Colonic mucosa (tissue), 4 donors: ENCODE data around the gene TAC3. TPM values are rescaled to one million over a fixed set of nuclear protein-coding genes. Genes with fewer than 3 reads are reported as not detected.
"Not testable (repeated sequence)": the region's sequence is repeated elsewhere in the genome, so short reads cannot be mapped to it uniquely, and the experiment has no call there.

Experiments
- DNase-seq: peaks from one replicate; pipeline ENCODE4 v3.0.0-alpha.2; 2020
- H3K27ac ChIP-seq: fragments of 200-600 bp; one replicate; pipeline ENCODE4 v1.8.0; 2021
- H3K27me3 ChIP-seq: fragments of 200-600 bp; one replicate; pipeline ENCODE4 v1.8.0; 2021
- H3K36me3 ChIP-seq: fragments of 200-600 bp; one replicate; pipeline ENCODE4 v1.8.0; 2021
- H3K4me1 ChIP-seq: fragments of 200-600 bp; one replicate; pipeline ENCODE4 v1.8.0; 2021; ENCODE audit warnings: mild to moderate bottlenecking
- H3K4me3 ChIP-seq: fragments of 200-600 bp; one replicate; pipeline ENCODE4 v1.8.0; 2021
- H3K9ac ChIP-seq, 2 donors: one replicate each; pipeline ENCODE4 v1.7.0; 2013; ENCODE audit warnings: control low read depth in 2 of 2, low read depth in 2 of 2, low read length in 2 of 2
- H3K9me3 ChIP-seq: fragments of 200-600 bp; one replicate; pipeline ENCODE4 v1.8.0; 2021
- CTCF ChIP-seq: fragments of 200-600 bp; IDR thresholded peaks from one replicate; pipeline ENCODE4 v1.8.0; 2022; ENCODE audit warnings: antibody characterized with exemption, mild to moderate bottlenecking
- intact Hi-C: fragments of 100-400 bp; cut with DNase I; formaldehyde crosslinking; loops from one replicate; pipeline ENCODE4 v1.14.1; 2022
- total RNA-seq, 2 donors: library from RNA; stranded (reverse); fragmentation: NEBNext Ultra II Directional in 1 of 2; extraction: Animal tissue kit (Norgen Biotek cat#: 25700) in 1 of 2; gene quantifications; one replicate each; pipeline ENCODE4 v1.2.1, GENCODE V29; 2021
- donor health status: healthy.
- donor health status: DM: no; HTN: no; CAD: no.
- donor health status: DM: no; HTN: no; CAD: no.

TAC3 gene
- total RNA-seq: 1 to 10 TPM; 1.9 TPM

- no peak within 1 kb of the TSS for H3K4me3 ChIP-seq
- no peaks in the 10 kb centered on the region for H3K27me3 ChIP-seq
- TF ChIP-seq CTCF: no peak
- DNase-seq: no peak
- peak within 1 kb of the TSS in 1 of 2 donors; percentile 7 for H3K9ac ChIP-seq
- H3K9me3 ChIP-seq: no peaks in the 10 kb centered on the region
- no peak within 1 kb of the TSS for H3K27ac ChIP-seq
- intact Hi-C loops: loop anchor here (10.0 kb wide), 1 partner anchor 168 kb away; no protein-coding TSS in a partner anchor
- no peaks in the 10 kb centered on the region for H3K4me1 ChIP-seq
- H3K36me3 ChIP-seq: no peaks in the 10 kb centered on the region
Measured at GRCh38 chr12:57016348-57016747, at the start of gene TAC3. Gene TAC3 (minus strand): TSS chr12:57016529. CDS start chr12:57015797, 732 bp downstream.

- no peak for DNase-seq
- Histone ChIP-seq H3K4me1 (no peaks in the 10 kb centered on the region), H3K9ac (no peak overlapping the region), H3K27me3 (no peaks in the 10 kb centered on the region), H3K4me3 (no peak overlapping the region), H3K27ac (peak overlapping the region; percentile 64), H3K9me3 (no peaks in the 10 kb centered on the region), H3K36me3 (no peaks in the 10 kb centered on the region)
- intact Hi-C loops: no loop called here
- no peak for TF ChIP-seq CTCF
Measured at GRCh38 chr12:57063991-57064685, 47.8 kb upstream of the TAC3 start.

GRCh38 chr12:57058454-57058853, 42.1 kb upstream of the TAC3 start:
- Histone ChIP-seq H3K36me3 (no peaks in the 10 kb centered on the region), H3K4me3 (no peak overlapping the region), H3K4me1 (no peaks in the 10 kb centered on the region), H3K9me3 (no peaks in the 10 kb centered on the region), H3K27me3 (no peaks in the 10 kb centered on the region), H3K27ac (no peak overlapping the region), H3K9ac (no peak overlapping the region)
- no peak for TF ChIP-seq CTCF
- intact Hi-C loops: loop anchor here (2.0 kb wide), 1 partner anchor 50 kb away; no protein-coding TSS in a partner anchor
- no peak for DNase-seq

GRCh38 chr12:57057067-57057751, 40.9 kb upstream of the TAC3 start:
- Histone ChIP-seq H3K9ac (peak overlapping the region in 1 of 2 donors; percentile 7), H3K36me3 (no peaks in the 10 kb centered on the region), H3K4me3 (no peak overlapping the region), H3K27ac (peak overlapping the region; percentile 30), H3K9me3 (no peaks in the 10 kb centered on the region), H3K4me1 (no peaks in the 10 kb centered on the region), H3K27me3 (no peaks in the 10 kb centered on the region)
- DNase-seq: no peak
- intact Hi-C loops: no loop called here
- TF ChIP-seq CTCF: no peak

GRCh38 chr12:57055824-57056223, 39.5 kb upstream of the TAC3 start:
- H3K27ac ChIP-seq: no peak overlapping the region
- H3K4me3 ChIP-seq: no peak overlapping the region
- no peaks in the 10 kb centered on the region for H3K4me1 ChIP-seq
- no peak overlapping the region for H3K9ac ChIP-seq
- intact Hi-C loops: no loop called here
- H3K9me3 ChIP-seq: no peaks in the 10 kb centered on the region
- H3K36me3 ChIP-seq: no peaks in the 10 kb centered on the region
- TF ChIP-seq CTCF: no peak
- no peaks in the 10 kb centered on the region for H3K27me3 ChIP-seq
- no peak for DNase-seq

- H3K9me3 ChIP-seq, DNase-seq, H3K4me1 ChIP-seq, H3K27me3 ChIP-seq, H3K27ac ChIP-seq, H3K9ac ChIP-seq, H3K36me3 ChIP-seq, intact Hi-C loops, H3K4me3 ChIP-seq: not testable (repeated sequence)
Measured at GRCh38 chr12:57053901-57054300, 37.6 kb upstream of the TAC3 start.

GRCh38 chr12:57053146-57053545, 36.8 kb upstream of the TAC3 start:
- H3K27me3 ChIP-seq, H3K9me3 ChIP-seq, H3K36me3 ChIP-seq, H3K4me3 ChIP-seq, H3K4me1 ChIP-seq, intact Hi-C loops, H3K27ac ChIP-seq, DNase-seq, H3K9ac ChIP-seq: not testable (repeated sequence)
